Body of pancreas (tissue), 4 donors: Measurements from ENCODE around the gene ATRX. TPM values are rescaled to one million over a fixed set of nuclear protein-coding genes. Genes with fewer than 3 reads are reported as not detected.

Source experiments
- ATAC-seq: fragments of 150-250 bp; one replicate; pipeline ENCODE4 v1.9.1; 2016
- DNase-seq, 4 donors: peaks; one replicate each; pipeline ENCODE4 v3.0.0-alpha.2; 2019
- H3K27ac ChIP-seq, 4 donors: fragments of 200-600 bp; sonication (generic); 1 replicate in 3 of 4; 2 replicates in 1 of 4; pipeline versions ENCODE4 v1.5.1 to v1.6.1; 2016 to 2019; ENCODE audit warnings: mild to moderate bottlenecking in 1 of 4, mixed read lengths in 1 of 4, moderate library complexity in 1 of 4
- H3K27me3 ChIP-seq, 2 donors: fragments of 200-600 bp; sonication (generic); one replicate each; pipeline ENCODE4 v1.6.0; 2016; ENCODE audit warnings: mild to moderate bottlenecking in 1 of 2
- H3K36me3 ChIP-seq, 2 donors: fragments of 200-600 bp; sonication (generic); replicated peaks in 1 of 2; 2 replicates each; pipeline ENCODE4 v1.5.1; 2016; ENCODE audit warnings: low read depth in 2 of 2; ENCODE audit not compliant: insufficient read depth in 1 of 2
- H3K4me1 ChIP-seq: fragments of 200-600 bp; sonication (generic); one replicate; pipeline ENCODE4 v1.6.0; 2016
- H3K4me3 ChIP-seq, 2 donors: fragments of 200-600 bp; sonication (generic); 1 replicate in 1 of 2; 2 replicates in 1 of 2; pipeline ENCODE4 v1.5.1; 2016 to 2019
- H3K9me3 ChIP-seq, 3 donors: fragments of 200-600 bp; sonication (generic); 1 replicate in 2 of 3; 2 replicates in 1 of 3; pipeline ENCODE4 v1.5.1; 2016
- POLR2A ChIP-seq, 3 donors: fragments of 450-650 bp; IDR thresholded peaks; one replicate each; pipeline ENCODE4 v1.6.1; 2016; ENCODE audit warnings: antibody characterized with exemption in 3 of 3, mild to moderate bottlenecking in 2 of 3
- WGBS, 2 donors: methylation state at CpG; one replicate each; pipeline ENCODE4 v1.1.5; 2017; 5-methylcytosine and 5-hydroxymethylcytosine counted together
- intact Hi-C: fragments of 100-400 bp; cut with DNase I; formaldehyde crosslinking; loops from one replicate; pipeline ENCODE4 v1.15.1; 2023
- total RNA-seq, 2 donors: library from RNA; depleted of rRNA; stranded (reverse); fragments of >200 nt; gene quantifications; one replicate each; pipeline ENCODE4 v1.1.0, GENCODE V29; 2016
- TF ChIP-seq, protein P1 (sequence below), 7 experiments: fragments of 450-650 bp in 4 of 7; fragments of 200-600 bp in 3 of 7; sonication (generic) in 3 of 7; IDR thresholded peaks; one replicate each; pipeline ENCODE4 v1.5.1; 2016 to 2019; ENCODE audit warnings: antibody characterized with exemption in 7 of 7

Gene ATRX
- total RNA-seq, 2 donors from 2014 or later = 73.4 to 74.5 TPM

DNA sequence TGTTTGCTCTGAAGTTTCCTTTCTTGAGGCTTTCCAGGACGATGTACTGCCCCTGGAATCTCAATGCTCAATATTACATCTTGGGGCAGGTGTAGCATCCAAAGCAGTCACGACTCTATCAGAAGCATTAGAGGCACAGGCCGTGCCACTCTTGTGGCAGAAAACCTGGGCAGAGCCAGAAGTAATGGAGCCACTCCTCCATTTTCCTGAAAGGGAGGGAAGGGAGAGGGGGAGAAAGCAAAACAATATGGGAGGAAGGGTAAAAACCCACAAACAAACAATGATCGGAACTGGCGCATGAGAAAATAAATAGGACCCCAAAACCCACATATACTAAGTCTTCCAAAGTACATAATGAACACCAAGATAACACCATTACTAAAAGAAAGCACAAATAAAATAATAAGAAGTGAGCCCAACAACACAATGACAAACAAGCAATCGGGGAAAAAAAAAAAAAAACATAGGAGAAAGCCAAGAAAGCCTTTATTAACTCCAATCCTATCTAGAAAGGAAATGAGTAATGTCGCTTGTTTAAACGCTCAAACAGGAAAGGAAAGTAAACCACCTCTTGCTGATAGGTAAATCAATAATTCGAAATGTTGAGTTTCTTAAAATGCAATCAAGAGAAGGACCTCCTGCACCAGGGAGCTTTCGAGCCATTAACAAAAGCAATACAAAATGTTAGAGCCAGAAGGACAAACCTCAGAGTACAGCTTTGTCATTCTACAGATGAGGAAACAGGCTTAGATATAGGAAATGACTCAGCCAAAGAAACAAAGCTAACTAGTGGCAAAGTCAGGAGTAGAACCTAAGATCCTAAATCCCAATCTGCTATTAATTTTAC, 117.4 kb downstream of the ATRX start:
- H3K27me3 ChIP-seq = no peaks in the 10 kb centered on the region
- intact Hi-C loops = no loop called here
- TF ChIP-seq, protein P1, sequence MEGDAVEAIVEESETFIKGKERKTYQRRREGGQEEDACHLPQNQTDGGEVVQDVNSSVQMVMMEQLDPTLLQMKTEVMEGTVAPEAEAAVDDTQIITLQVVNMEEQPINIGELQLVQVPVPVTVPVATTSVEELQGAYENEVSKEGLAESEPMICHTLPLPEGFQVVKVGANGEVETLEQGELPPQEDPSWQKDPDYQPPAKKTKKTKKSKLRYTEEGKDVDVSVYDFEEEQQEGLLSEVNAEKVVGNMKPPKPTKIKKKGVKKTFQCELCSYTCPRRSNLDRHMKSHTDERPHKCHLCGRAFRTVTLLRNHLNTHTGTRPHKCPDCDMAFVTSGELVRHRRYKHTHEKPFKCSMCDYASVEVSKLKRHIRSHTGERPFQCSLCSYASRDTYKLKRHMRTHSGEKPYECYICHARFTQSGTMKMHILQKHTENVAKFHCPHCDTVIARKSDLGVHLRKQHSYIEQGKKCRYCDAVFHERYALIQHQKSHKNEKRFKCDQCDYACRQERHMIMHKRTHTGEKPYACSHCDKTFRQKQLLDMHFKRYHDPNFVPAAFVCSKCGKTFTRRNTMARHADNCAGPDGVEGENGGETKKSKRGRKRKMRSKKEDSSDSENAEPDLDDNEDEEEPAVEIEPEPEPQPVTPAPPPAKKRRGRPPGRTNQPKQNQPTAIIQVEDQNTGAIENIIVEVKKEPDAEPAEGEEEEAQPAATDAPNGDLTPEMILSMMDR (IDR thresholded peaks at IDR 0.05) = no peak
- no peak for TF ChIP-seq POLR2A (IDR thresholded peaks at IDR 0.05)
- no peaks in the 10 kb centered on the region for H3K36me3 ChIP-seq
- peak; percentile 47 for ATAC-seq
- H3K4me3 ChIP-seq = no peak overlapping the region
- WGBS, 2 donors = 43 to 49% methylated on average over 9 to 10 of the region's 10 CpGs
- H3K27ac ChIP-seq = peak overlapping the region in 2 of 4 donors; percentile 36 to 39
- H3K4me1 ChIP-seq = no peaks in the 10 kb centered on the region
- DNase-seq = no peak
- H3K9me3 ChIP-seq = no peaks in the 10 kb centered on the region

DNA sequence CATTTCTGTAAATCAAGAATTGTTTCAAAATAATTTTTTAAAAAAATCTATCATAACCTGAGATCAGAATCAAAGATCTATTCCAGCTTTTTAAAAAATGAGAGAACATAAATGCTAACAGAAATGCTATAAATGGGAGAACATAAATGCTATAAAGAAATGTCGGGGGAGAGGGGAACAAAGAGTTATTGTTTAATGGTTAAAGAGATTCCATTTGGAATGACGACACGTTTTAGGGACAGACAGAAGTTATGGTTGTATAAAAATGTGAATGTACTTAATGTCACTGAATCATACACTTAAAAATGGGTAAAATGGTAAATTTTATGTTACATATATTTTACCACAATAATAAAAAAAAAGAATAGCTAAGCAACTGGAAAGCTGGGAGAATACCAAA, 127.1 kb downstream of the ATRX start:
- Histone ChIP-seq H3K4me1 (no peaks in the 10 kb centered on the region), H3K27ac (no peak overlapping the region), H3K9me3 (no peaks in the 10 kb centered on the region), H3K4me3 (no peak overlapping the region), H3K36me3 (no peaks in the 10 kb centered on the region), H3K27me3 (no peaks in the 10 kb centered on the region)
- intact Hi-C loops = no loop called here
- ATAC-seq (no peak), DNase-seq (no peak)
- no peak for TF ChIP-seq POLR2A (IDR thresholded peaks at IDR 0.05)
- TF ChIP-seq, protein P1 (IDR thresholded peaks at IDR 0.05) = no peak
- WGBS, 2 donors = 64 to 68% methylated on average over 3 of the region's 3 CpGs

DNA sequence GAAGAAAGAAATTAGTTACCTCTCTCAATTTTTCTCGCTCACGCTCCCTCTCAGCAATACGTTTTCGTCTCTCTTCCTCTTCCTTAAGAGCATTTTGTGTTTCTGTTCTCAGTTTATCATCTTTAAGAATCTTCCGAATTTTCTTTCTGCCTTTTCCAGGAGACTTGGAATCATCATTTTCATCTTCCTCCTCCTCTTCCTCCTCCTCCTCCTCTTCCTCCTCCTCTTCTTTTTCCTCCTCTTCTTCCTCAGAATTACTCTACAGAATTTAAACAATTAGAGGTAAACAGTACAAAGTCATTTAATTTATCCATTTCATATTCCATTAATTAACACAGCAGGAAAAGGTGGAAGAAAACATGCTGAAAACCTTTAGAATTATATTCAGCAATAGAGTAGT, 133.9 kb downstream of the ATRX start:
- intact Hi-C loops = no loop called here
- H3K27ac ChIP-seq = no peak overlapping the region
- DNase-seq (no peak), ATAC-seq (no peak)
- TF ChIP-seq POLR2A (IDR thresholded peaks at IDR 0.05) = no peak
- TF ChIP-seq, protein P1 (IDR thresholded peaks at IDR 0.05) = no peak
- no peak overlapping the region for H3K4me3 ChIP-seq
- H3K36me3 ChIP-seq = no peaks in the 10 kb centered on the region
- WGBS, 2 donors = 88 to 93% methylated on average over 5 of the region's 5 CpGs
- H3K27me3 ChIP-seq = no peaks in the 10 kb centered on the region
- no peaks in the 10 kb centered on the region for H3K9me3 ChIP-seq
- no peaks in the 10 kb centered on the region for H3K4me1 ChIP-seq

DNA sequence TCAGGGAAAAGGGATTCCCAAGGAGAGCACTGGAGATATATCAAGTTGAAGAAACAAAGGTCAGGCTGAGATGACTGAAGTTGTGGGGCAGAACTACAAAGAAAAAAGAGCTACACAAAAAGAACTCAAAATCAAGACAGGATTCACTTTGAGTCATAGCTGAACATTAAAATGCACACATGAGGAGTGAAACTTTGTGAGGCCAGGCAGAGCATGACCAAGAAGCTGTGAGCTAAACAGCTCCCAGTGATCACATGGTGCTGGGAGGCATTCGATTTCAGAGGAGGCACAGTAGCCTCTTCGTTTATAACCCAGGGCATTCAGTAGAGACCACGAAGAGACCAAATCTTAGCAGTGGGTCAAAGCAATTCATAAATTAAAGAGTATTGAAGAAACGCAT, 145.3 kb downstream of the ATRX start:
- no peaks in the 10 kb centered on the region for H3K36me3 ChIP-seq
- intact Hi-C loops = no loop called here
- H3K27me3 ChIP-seq = no peaks in the 10 kb centered on the region
- ATAC-seq = no peak
- WGBS, 2 donors = 95 to 96% methylated on average over 4 of the region's 4 CpGs
- H3K4me3 ChIP-seq = no peak overlapping the region
- H3K4me1 ChIP-seq = no peaks in the 10 kb centered on the region
- H3K9me3 ChIP-seq = no peaks in the 10 kb centered on the region
- TF ChIP-seq POLR2A (IDR thresholded peaks at IDR 0.05) = no peak
- TF ChIP-seq, protein P1 (IDR thresholded peaks at IDR 0.05) = no peak
- H3K27ac ChIP-seq = no peak overlapping the region
- no peak for DNase-seq

DNA sequence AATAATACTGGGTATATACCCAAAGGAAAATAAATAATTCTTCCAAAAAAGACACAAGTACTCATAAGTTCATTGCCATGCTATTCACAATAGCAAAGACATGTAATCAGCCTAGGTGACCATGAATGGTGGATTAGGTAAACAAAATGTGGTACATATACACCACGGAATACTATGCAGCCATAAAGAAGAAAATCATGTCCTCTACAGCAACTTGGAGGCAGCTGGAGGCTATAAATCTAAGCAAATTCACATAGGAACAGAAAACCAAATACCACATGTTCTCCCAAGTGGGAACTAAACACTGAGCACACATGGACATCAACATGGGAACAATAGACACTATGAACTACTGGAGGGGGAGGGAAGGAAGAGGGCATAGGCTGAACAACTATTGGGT, 146.2 kb downstream of the ATRX start:
- no peaks in the 10 kb centered on the region for H3K9me3 ChIP-seq
- WGBS, 2 donors = 100% methylated on average over 1 of the region's 1 CpG
- intact Hi-C loops = no loop called here
- ATAC-seq = no peak
- H3K27me3 ChIP-seq = no peaks in the 10 kb centered on the region
- H3K4me3 ChIP-seq = no peak overlapping the region
- TF ChIP-seq POLR2A (IDR thresholded peaks at IDR 0.05) = no peak
- TF ChIP-seq, protein P1 (IDR thresholded peaks at IDR 0.05) = no peak
- no peaks in the 10 kb centered on the region for H3K36me3 ChIP-seq
- H3K4me1 ChIP-seq = no peaks in the 10 kb centered on the region
- no peak overlapping the region for H3K27ac ChIP-seq
- no peak for DNase-seq
